Loucy (cell line): ENCODE data around the gene ARHGAP1.

Source experiments
- H2AFZ ChIP-seq: fragments of 200-600 bp; sonication (generic); 2 replicates; pipeline ENCODE4 v1.6.0; 2016; ENCODE audit warnings: antibody characterized with exemption, mild to moderate bottlenecking, low read length, moderate library complexity
- H3F3A ChIP-seq: fragments of 200-600 bp; 2 replicates; pipeline ENCODE4 v1.6.0; 2016; ENCODE audit warnings: antibody characterized with exemption, low read depth, mild to moderate bottlenecking
- H3K27me3 ChIP-seq: fragments of 200-600 bp; sonication (generic); 2 replicates; pipeline ENCODE4 v1.6.1; 2014; ENCODE audit warnings: low read length, mild to moderate bottlenecking; ENCODE audit not compliant: insufficient read depth, poor library complexity, severe bottlenecking
- H3K36me3 ChIP-seq: fragments of 200-600 bp; sonication (generic); 2 replicates; pipeline ENCODE4 v1.6.1; 2016; ENCODE audit warnings: low read length; ENCODE audit not compliant: insufficient read depth
- H3K4me1 ChIP-seq: fragments of 200-600 bp; sonication (generic); 2 replicates; pipeline ENCODE4 v1.5.1; 2014; ENCODE audit warnings: low read length, mild to moderate bottlenecking; ENCODE audit not compliant: insufficient read depth, poor library complexity, severe bottlenecking
- H3K4me2 ChIP-seq: fragments of 200-600 bp; sonication (generic); 2 replicates; pipeline ENCODE4 v1.6.0; 2014; ENCODE audit warnings: antibody characterized with exemption, low read length, low read depth, mild to moderate bottlenecking; ENCODE audit not compliant: poor library complexity, severe bottlenecking
- H3K4me3 ChIP-seq: fragments of 200-600 bp; sonication (generic); 2 replicates; pipeline ENCODE4 v1.5.1; 2014; ENCODE audit warnings: low read length, mild to moderate bottlenecking, mixed read lengths; ENCODE audit not compliant: poor library complexity, severe bottlenecking
- H3K79me2 ChIP-seq: fragments of 200-600 bp; sonication (generic); 2 replicates; pipeline ENCODE4 v1.6.1; 2014; ENCODE audit warnings: low read length; ENCODE audit not compliant: insufficient read depth
- H3K9ac ChIP-seq: fragments of 200-600 bp; sonication (generic); 2 replicates; pipeline ENCODE4 v1.6.0; 2014; ENCODE audit warnings: mild to moderate bottlenecking, low read depth, low read length, moderate library complexity; ENCODE audit not compliant: poor library complexity, severe bottlenecking
- H3K9me2 ChIP-seq: fragments of 200-600 bp; sonication (generic); replicated peaks from 2 replicates; pipeline ENCODE4 v1.6.1; 2016; ENCODE audit warnings: low read depth, low read length, mixed read lengths
- H3K9me3 ChIP-seq: fragments of 200-600 bp; sonication (generic); 2 replicates; pipeline ENCODE4 v1.6.1; 2014; ENCODE audit warnings: mild to moderate bottlenecking, antibody characterized with exemption, low read length, low read depth; ENCODE audit not compliant: insufficient read depth
- H4K20me1 ChIP-seq: fragments of 200-600 bp; sonication (generic); 2 replicates; pipeline ENCODE4 v1.6.0; 2014; ENCODE audit warnings: antibody characterized with exemption, low read length, mild to moderate bottlenecking; ENCODE audit not compliant: insufficient read depth, poor library complexity, severe bottlenecking
- EZH2phosphoT487 ChIP-seq: fragments of 200-600 bp; IDR thresholded peaks from 2 replicates; pipeline ENCODE4 v1.6.1; 2018; ENCODE audit warnings: antibody characterized with exemption, mild to moderate bottlenecking, moderate library complexity, borderline replicate concordance
- TF ChIP-seq, protein P1 (sequence below): fragments of 200-600 bp; sonication (generic); conservative IDR thresholded peaks from 2 replicates; pipeline ENCODE4 v1.5.1; 2014; ENCODE audit warnings: mild to moderate bottlenecking, antibody characterized with exemption, low read length

The ARHGAP1 gene

DNA sequence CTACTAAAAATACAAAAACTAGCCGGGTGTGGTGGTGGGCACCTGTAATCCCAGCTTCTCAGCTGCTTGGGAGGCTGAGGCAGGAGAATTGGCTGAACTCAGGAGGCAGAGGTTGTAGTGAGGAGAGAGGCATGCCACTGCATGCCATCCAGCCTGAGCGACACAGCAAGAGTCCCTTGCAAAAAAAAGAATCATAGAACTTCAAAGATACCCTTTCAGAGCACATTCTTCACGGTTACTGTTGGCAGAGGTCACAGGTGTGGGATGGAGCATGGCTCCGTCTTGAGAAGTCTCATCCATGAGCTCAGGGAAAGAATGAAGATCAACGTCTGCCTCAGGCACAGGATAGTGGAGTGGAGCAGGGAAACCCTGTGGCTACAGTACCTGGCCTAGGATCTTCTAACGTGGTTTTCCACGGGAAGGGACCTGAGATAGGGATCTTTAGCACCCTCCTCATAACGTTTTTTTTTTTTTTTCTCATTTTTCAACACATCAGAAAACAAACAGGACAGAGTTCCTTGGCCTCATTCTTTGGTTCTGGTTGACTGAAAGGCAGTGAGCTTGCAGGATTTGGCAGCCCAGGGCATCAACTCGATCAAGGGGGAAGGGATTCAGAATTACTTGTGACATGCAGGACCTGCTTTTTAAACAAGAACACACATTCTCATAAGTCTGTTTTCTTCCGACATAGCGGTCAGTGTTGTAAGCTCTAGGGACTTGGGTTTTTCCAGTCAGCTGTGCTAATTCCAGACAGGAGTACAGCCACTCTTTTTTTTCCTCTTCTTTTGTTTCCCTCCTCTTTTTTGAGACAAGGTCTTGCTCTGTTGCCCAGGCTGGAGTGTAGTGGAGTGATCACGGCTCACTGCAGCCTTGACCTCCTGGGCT lies 41.4 kb upstream of the ARHGAP1 start:
- no peaks in the 10 kb centered on the region for H4K20me1 ChIP-seq
- H3K27me3 ChIP-seq, result no peaks in the 10 kb centered on the region
- H3K4me2 ChIP-seq, result no peak overlapping the region
- no peaks in the 10 kb centered on the region for H3K4me1 ChIP-seq
- no peak overlapping the region for H3K4me3 ChIP-seq
- no peaks in the 10 kb centered on the region for H3F3A ChIP-seq
- H3K9ac ChIP-seq, result no peak overlapping the region
- H3K36me3 ChIP-seq, result peaks cover 57% of the 10 kb centered on the region
- H3K9me3 ChIP-seq, result no peaks in the 10 kb centered on the region
- H2AFZ ChIP-seq, result no peak overlapping the region
- H3K79me2 ChIP-seq, result no peaks in the 10 kb centered on the region
- TF ChIP-seq, protein P1, sequence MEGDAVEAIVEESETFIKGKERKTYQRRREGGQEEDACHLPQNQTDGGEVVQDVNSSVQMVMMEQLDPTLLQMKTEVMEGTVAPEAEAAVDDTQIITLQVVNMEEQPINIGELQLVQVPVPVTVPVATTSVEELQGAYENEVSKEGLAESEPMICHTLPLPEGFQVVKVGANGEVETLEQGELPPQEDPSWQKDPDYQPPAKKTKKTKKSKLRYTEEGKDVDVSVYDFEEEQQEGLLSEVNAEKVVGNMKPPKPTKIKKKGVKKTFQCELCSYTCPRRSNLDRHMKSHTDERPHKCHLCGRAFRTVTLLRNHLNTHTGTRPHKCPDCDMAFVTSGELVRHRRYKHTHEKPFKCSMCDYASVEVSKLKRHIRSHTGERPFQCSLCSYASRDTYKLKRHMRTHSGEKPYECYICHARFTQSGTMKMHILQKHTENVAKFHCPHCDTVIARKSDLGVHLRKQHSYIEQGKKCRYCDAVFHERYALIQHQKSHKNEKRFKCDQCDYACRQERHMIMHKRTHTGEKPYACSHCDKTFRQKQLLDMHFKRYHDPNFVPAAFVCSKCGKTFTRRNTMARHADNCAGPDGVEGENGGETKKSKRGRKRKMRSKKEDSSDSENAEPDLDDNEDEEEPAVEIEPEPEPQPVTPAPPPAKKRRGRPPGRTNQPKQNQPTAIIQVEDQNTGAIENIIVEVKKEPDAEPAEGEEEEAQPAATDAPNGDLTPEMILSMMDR, result no peak
- no peak for TF ChIP-seq EZH2phosphoT487
- no peaks in the 10 kb centered on the region for H3K9me2 ChIP-seq

DNA sequence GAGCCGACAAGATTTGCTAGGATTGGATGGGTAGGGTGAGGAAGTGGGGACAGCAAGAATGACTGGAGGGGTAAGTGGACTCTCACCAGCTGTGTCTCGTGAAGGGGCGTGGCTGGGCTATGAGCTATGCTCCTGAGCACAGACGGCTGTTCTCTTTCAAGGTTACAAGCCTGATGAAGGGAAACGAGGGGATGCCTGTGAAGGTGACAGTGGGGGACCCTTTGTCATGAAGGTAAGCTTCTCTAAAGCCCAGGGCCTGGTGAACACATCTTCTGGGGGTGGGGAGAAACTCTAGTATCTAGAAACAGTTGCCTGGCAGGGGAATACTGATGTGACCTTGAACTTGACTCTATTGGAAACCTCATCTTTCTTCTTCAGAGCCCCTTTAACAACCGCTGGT lies 38.5 kb upstream of the ARHGAP1 start:
- Histone ChIP-seq H3K4me1 (no peaks in the 10 kb centered on the region), H2AFZ (no peak overlapping the region), H3K36me3 (peaks cover 28% of the 10 kb centered on the region; the same call in 1 of the 2 replicates), H3F3A (no peaks in the 10 kb centered on the region), H3K9ac (no peak overlapping the region), H3K4me3 (no peak overlapping the region), H3K9me3 (no peaks in the 10 kb centered on the region), H3K9me2 (no peaks in the 10 kb centered on the region), H4K20me1 (no peaks in the 10 kb centered on the region), H3K4me2 (no peak overlapping the region), H3K79me2 (no peaks in the 10 kb centered on the region), H3K27me3 (no peaks in the 10 kb centered on the region)
- no peak for TF ChIP-seq EZH2phosphoT487
- TF ChIP-seq, protein P1, result no peak

DNA sequence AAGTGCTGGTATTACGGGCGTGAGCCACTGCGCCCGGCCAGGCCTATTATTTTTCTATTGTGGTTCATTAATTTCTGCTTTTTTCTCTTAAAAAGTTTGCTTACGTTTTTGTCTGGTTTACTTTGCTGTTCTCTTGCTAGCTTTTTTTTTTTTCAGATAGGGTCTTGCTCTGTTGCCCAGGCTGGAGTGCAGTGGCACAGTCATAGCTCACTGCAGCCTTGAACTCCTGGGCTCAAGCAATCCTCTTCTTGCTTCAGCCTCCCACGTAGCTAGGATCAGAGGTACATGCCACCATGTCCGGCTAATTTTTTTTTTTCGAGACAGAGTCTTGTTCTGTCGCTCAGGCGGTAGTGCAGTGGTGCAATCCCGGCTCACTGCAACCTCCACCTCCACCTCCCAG lies 37.3 kb upstream of the ARHGAP1 start:
- Histone ChIP-seq H3K9me3 (no peaks in the 10 kb centered on the region), H3F3A (no peaks in the 10 kb centered on the region), H2AFZ (no peak overlapping the region), H3K4me2 (no peak overlapping the region), H3K27me3 (no peaks in the 10 kb centered on the region), H3K79me2 (no peaks in the 10 kb centered on the region), H3K9ac (no peak overlapping the region), H3K9me2 (no peaks in the 10 kb centered on the region), H3K4me1 (no peaks in the 10 kb centered on the region), H3K4me3 (no peak overlapping the region), H3K36me3 (peaks cover 16% of the 10 kb centered on the region; the same call in 1 of the 2 replicates), H4K20me1 (no peaks in the 10 kb centered on the region)
- TF ChIP-seq, protein P1, result no peak
- no peak for TF ChIP-seq EZH2phosphoT487
